HG02759 (cell line): ENCODE data around the gene NR5A1.

Experiments
- ATAC-seq: cut with Tn5 transposase; IDR thresholded peaks from one replicate; pipeline ENCODE4 v1.9.1; 2021; ENCODE audit warnings: mild to moderate bottlenecking, moderate library complexity; ENCODE audit not compliant: unreplicated experiment

The NR5A1 gene

DNA sequence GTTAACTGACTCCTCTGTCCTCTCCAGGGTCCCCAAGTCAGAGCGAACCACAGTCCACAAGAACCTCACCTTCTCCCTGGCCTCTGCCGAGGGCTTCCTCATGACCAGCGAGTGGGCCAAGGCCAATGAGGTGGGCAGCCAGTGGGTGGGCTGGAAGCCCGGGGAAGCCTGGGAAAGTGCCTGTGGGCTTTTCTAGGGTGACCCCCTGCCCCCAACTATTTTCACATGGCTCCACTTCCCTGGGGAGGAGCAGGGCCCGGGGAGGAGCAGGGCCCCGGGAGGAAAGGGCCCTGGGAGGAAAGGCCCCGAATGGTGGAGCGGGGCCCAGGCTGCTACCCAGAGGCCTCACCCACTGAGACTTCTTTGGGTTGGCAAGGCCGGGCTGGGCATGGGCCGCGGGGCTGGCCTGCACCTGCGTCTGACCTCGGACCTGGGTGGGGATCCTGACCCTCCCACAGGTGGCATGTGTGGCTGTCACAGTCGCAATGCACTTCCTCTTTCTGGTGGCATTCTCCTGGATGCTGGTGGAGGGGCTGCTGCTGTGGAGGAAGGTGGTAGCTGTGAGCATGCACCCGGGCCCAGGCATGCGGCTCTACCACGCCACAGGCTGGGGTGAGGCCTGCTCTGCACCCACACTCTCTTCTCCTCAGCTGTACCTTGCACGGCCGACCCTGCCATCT is 39.0 kb downstream of the NR5A1 start:
- ATAC-seq, result no peak

DNA sequence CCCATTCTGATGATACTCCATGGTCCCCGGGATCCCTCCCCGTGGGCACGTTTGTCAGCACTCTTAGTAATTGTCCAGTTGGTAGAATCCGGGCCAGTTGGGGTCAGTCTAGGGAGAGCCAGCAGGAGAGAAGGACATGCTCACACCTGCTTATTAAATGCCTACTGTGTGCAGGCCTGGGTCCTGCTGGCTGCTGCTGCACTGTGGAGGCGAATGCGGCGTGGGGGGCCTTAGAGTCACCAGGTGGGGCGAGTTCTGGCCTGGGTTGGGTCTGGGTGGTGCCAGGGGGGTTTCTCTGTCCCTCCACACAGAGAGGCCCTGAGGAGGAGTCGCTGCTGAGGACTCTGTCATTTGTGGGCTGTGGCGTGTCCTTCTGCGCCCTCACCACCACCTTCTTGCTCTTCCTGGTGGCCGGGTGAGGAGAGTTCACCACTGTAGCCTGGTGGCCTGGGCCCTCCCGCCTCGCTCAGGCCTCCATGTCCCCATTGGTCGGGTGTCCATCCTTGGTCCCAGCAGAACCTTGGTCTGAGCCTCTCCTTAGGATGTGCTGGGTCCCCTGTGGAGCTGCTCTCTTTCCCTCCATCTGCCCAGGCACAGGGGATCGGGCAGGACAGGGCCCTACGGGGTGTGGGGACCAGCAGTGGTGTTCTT is 39.7 kb downstream of the NR5A1 start:
- ATAC-seq, result no peak

DNA sequence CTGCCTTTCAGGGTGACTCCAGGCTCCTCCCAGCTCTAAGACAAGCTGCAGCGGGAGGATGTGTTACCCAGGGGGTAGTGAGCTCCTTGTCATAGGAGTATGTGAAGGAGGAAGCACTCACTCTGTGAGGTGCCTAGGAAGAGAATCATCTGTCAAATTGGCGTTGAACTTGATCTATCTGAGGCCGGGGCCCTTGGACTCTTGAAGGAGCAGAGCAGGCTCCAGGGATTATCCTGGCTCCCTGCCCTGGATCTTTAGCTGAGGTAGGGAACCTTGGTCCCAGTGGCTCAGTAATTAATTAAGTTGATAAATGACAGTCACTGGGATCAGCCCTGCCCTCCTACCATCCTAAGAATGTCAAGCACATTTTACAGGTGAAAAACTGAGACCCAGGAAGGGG is 41.5 kb downstream of the NR5A1 start:
- ATAC-seq, result no peak

DNA sequence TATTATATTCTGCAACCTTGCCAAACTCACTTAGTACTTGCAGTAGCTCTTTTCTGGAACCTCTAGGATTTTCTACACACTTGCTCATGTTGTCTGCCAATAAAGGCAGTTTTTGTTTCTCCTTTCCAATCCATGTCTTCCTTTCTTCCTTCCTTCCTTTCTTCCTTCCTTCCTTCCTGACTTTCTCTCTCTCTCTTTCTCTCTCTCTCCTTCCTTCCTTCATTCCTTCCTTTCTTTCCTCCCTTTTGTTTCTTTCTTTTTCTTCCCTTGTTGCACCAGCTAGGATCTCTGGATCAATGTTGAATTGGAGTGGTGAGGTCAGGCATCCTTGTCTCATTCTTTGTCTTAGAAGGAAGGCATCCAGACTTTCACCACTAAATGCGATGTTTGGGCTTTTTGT is 44.5 kb downstream of the NR5A1 start:
- ATAC-seq, result no peak

DNA sequence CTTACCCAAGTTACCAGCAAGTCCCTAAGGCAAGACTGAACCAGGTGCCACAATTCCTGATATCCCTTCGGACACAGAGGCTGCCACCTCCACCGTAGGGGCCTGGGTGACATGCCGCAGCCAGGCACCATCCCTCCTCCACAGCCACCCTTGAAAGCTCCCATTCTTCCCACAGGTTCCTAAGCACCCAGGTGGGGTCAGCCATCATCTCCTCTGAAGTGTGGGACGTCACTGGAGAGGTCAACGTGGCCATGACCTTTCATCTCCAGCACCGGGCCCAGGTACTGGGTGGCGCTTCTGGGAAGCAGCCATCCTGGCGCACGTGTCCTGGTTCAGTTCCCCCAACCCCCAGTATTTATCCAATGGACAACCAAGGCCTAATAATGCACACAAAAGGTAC is 48.8 kb downstream of the NR5A1 start:
- ATAC-seq, result no peak

DNA sequence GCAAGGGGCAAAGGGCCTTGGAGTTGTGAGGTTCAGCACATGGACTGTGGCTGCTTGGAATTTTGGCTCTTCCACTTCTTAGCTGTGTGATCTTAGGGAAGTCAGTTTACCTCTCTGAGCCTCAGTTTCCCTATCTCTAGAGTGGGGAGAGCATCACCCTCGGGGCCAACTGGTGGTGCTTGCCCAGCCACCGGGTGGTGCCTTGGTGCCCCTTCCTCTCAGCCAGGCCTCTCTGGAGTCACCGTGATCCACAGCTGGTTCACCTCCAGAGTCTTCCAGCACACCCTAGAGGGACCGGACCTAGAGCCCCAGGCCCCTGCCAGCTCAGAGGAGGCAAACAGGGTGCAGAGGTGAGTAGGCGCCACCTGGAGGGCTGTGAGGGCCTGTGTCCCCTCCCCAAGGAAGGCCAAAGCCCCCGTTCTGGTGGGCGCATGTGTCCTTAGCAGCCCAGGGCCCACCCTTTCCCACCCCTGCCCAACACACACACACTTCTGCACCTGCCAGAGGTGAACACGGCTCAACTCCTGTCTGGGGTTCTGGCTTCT is 49.2 kb downstream of the NR5A1 start:
- ATAC-seq, result no peak

DNA sequence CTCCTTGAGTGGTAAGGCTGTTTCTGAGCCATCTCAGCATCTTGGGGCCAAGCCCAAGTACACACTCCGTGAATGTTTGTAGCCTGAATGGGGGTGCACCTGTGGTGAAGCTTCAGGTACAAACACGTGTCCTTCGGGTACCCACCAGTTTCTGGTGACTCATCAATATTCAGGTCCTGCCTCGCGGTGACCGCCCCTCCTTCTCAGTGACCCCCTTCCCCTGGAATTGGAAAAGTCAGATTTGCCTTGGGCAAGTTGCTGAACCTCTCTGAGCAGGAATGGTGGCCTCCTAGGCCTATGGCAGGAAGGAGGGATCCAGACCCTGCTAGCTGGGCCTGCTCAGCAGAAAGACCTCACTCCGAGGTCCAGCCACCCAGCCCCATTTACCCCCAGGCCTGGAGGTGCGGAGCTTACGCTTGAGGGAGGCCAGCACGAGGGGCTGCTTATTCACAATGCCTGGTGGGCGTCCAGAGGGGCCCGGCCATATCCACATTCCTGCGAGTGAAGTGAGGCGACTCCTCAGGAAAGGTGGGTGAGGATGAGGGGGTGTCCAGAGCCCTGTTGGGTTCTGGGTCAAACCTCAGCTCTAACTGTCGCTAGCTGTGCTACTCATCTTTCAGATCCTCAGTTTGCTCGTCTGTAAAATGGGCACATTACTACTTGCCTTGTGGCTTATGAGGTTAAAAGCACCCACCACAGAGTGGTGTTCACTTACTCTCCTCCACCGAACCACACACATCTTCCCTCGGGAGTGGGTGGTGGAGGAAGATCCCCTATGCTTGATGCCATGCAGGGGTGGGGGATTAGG is 49.9 kb downstream of the NR5A1 start:
- ATAC-seq, result no peak

DNA sequence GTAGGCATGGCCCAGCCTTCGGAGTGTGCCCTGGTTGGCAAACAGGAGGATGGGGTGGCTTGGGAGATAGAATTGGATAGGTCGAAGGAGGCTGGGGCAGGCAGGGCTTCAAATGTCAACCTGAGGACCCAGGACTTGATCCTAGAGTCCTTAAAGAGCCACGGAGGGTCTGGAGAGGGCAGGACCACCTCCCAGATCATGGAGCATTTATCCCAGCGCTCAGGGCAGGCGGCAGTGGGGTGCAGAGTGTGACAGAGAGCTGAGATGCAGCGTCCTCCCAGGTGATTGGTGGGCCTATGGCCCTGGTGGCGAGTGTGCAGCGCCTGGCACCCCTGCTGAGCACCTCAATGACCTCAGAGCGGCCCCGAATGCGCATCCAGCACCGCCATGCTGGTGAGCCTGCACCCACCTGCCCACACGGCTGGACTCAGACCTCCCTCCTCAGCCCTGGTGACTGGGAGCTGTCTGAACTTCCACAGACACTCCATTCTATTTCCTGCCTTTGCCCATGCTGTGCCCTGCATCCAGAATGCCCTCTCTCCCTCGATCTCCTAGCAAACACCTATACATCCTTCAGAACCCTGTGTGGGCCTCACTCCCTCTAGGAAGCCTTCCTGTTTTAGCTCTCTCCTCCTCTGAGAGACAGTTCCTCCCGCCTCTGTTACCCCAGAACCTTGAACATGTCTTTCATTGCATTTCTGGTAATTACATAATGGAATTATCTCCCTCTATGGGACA is 50.7 kb downstream of the NR5A1 start:
- ATAC-seq, result no peak

DNA sequence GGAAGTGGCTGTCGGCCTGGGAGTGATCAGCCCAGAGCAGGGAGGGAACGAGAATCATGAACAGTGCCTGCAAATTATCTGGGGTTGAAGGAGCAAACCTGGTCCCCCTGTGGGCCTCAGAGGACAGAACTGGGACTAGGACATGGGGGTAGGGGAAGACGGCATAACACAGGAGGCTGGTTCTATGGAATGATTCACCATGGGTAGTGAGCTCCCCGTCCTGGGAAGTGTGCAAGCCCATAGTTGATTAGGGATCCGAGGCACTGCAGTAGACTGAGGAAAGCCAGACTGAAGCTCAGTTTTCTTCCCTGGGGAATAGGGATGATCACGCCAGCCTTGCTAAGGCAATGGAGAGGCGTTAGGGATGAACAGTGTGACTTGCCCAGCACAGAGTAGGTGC is 51.4 kb downstream of the NR5A1 start:
- ATAC-seq, result no peak

DNA sequence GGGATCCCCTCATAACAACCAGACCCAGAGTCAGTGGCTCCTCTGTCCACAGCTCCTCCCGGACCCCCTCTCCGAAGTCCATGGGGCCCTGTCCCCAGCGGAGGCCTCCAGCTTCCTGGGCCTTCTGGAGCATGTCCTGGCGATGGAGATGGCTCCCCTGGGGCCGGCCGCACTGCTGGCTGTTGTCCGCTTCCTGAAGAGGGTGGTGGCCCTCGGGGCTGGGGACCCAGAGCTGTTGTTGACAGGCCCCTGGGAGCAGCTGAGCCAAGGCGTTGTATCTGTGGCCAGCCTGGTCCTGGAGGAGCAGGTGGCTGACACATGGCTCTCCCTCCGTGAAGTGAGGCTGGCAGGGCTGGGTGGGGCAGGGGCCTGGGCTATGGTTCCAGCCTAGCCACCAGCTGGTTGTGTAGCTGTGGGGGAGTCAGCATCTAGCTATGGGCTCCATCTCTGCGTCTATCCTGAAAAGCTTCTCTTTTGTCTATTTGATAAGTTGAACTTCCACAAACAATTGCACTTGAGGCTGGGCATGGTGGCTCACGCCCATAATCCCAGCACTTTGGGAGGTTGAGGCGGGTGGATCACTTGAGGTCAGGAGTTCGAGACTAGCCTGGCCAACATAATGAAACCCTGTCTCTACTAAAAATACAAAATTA is 52.3 kb downstream of the NR5A1 start:
- ATAC-seq, result no peak

DNA sequence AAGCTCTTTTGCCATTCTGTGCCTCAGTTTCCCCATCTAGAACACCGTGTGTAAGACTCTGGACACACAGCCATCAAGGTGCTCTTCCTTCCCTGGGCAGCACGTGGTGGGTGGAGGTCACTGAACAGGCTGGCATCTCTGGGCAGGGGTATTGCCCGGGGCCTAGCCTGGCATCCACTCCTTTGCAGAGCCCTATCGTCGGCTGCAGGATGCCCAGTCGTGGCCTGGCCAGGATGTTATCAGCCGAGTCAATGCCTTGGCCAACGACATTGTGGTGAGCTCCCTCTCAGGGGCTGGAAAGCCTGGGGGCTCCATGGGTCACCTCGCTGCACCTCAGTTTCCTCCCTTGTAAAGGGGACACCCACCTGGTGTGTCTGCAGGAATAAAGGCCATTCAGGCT is 52.9 kb downstream of the NR5A1 start:
- no peak for ATAC-seq

DNA sequence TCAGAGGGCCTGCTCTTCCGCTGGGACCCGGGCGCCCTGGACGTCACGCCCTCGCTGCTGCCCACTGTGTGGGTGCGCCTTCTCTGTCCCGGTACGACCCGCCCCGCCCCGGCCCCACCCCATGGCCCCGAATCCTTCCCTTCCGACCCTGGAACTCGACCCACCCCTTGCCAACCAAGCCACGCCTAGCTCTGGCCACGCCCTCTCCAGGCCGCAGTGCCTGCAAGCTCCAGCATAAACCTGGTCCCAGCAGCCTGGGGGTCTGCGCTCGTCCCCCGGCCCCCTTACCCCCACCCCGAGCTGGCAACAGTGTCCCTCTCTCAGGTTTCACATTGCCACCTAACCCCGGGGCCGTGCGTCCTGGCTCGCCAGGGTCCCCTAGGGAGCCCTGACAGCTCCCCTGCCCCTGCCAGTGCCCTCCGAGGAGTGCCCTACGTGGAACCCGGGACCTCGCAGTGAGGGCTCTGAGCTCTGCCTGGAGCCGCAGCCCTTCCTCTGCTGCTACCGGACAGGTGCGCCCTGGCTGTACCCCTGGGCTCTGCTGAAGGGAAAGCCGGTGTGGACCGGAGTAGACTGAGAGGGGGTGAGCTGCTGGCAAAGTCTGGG is 53.5 kb downstream of the NR5A1 start:
- no peak for ATAC-seq

DNA sequence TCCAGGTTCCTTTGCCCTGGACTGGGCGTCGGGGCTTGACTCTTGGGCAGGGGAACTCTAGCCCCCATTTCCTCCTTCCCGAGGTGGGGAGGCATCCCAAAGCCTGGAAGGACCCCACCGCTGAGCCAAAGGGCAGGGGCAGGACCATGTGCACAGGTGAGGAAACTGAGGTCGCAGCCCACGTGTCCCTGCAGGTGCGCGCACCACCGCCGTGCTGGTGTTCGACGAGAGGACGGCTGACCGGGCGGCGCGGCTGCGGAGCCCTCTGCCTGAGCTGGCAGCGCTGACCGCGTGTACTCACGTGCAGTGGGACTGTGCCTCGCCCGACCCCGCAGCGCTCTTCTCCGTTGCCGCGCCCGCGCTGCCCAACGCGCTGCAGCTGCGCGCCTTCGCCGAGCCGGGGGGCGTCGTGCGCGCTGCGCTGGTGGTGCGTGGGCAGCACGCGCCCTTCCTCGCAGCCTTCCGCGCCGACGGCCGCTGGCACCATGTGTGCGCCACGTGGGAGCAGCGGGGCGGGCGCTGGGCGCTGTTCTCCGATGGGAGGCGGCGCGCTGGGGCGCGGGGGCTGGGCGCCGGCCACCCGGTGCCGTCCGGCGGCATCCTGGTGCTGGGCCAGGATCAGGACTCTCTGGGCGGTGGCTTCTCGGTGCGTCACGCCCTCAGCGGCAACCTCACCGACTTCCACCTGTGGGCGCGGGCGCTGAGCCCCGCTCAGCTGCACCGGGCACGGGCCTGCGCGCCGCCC is 54.2 kb downstream of the NR5A1 start:
- ATAC-seq, result no peak

DNA sequence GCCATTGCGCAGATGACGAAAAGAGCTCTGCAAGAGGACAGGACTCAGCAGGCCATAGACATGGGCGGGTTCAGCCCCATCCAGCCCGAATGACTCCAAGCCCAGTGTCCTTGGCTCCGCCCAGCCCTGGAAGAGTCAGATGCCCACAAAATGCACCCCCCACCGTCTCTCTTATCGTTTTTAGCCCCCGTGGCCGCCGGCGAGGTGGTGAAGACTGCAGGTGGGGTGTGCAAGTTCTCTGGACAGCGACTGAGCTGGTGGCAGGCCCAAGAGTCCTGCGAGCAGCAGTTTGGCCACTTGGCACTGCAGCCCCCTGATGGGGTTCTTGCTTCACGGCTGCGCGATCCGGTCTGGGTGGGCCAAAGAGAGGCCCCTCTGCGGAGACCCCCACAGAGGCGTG is 54.9 kb downstream of the NR5A1 start:
- no peak for ATAC-seq

DNA sequence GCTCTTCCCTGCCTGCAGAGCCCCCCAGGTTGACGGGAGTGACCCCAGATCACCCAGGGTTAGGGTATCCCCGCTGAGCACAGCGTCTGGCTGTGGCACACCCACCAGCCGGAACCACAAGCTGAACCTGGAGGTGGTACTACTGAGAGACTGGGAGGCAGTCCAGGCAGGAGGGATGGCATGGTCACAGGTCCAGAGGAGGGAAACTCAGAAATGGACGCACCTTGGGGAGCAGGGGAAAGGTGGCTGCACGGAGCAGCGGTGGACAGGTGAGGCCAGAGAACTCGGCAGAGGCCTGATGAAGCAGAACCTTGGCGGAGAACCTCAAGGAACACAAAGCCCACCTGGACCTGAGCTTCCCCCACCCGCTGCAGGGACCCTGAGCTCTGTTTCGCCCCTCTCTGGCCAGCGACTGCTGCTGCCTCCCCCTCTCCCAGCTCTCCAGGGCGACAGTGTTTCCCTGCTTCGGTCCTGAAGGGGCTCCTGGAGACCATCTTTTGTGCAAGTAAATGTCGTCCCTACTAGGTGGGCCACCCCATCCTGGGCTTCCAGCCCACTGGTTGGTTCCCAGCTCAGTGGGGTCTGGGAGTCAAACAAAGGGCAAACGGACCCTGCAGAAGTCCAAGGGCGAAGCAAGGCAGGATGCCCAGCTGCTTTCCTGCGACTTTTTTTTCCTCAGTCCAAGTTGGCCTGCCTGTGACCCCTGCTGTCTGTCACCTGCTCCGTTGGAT is 56.1 kb downstream of the NR5A1 start:
- ATAC-seq, result no peak

DNA sequence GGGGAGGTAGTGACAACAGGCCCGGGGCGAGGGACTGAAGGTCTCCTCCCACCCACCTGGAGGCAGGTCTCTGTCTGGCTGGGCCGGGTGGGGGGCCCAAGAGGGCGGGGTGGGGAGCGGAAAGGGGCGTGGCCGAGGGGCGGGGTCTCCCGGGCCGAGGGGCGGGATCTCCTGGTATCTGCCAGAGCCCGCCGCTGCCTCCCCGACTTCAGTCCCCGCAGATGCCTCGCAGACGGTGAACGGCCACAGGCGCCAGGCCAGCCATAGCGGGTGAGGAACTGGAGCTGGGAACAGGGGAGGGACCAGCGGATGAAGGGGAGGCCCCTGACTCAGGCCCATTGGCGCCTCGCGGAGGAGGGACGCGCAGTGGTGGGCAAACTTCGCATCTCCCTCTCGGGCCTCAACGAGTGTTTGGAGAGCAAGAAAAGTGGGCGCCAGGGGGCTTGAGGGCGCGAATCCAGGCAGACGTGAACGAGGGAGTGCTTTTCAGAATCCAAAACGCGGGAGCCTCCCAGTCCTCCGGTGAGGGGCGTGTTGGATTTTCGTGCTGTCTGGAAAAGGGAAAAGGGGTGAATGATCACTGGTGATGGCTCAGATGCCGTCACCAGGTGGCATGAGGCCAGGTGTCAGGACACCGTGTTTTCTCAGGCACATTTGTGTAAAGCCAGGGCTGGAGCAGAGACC is 56.8 kb downstream of the NR5A1 start, which contains the start of gene ADGRD2:
Gene ADGRD2, plus strand, starts transcription at position 211 of the 684 bp plus-strand sequence. CDS start 1,216 bp downstream, outside the sequence.
- no peak for ATAC-seq

DNA sequence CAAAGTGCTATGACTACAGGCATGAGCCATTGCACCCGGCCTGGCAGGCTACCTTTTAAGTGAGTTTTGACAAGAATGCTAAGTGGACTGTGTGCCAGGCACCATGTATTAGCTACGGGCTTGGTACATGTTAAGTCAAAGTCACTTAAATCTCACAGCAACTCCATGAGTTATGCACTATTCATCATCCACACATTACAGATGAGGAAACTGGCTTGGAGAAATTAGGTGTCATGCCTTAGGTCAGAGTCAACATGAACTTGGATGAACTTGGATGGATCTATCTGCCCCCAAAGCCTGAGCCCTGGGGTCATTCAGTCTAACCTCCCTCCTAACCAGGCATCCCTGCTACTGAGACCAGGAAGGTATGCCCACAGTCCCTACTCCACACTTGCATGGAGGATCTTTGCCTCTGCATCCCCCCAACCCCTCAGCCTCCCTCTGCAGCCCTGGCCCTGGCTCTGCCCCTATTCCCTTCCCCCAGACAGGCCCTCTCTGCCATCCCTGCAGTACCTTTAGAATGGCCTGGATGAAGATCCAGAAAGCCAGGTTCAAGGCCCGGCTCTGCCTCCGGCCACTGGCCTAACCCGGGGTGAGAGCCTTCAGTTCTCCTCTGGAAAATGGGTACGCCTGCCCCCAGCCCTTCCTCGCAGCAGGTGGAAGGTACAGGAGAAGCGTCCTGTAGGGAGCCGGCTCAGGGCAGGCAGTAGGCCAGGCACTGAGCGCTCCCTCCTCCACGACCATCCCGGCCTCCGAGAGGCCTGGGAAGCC is 57.6 kb downstream of the NR5A1 start:
- no peak for ATAC-seq
